ENCODE results near the gene NFKBIZ.

GRCh38 chr3:101828691-101829436 lies 20.4 kb upstream of the NFKBIZ start:
- peak; percentile 37 for TF ChIP-seq POLR2AphosphoS5 (IDR thresholded peaks at IDR 0.05)
- TF ChIP-seq, protein P1, sequence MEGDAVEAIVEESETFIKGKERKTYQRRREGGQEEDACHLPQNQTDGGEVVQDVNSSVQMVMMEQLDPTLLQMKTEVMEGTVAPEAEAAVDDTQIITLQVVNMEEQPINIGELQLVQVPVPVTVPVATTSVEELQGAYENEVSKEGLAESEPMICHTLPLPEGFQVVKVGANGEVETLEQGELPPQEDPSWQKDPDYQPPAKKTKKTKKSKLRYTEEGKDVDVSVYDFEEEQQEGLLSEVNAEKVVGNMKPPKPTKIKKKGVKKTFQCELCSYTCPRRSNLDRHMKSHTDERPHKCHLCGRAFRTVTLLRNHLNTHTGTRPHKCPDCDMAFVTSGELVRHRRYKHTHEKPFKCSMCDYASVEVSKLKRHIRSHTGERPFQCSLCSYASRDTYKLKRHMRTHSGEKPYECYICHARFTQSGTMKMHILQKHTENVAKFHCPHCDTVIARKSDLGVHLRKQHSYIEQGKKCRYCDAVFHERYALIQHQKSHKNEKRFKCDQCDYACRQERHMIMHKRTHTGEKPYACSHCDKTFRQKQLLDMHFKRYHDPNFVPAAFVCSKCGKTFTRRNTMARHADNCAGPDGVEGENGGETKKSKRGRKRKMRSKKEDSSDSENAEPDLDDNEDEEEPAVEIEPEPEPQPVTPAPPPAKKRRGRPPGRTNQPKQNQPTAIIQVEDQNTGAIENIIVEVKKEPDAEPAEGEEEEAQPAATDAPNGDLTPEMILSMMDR (IDR thresholded peaks at IDR 0.05), result no peak

Data from prostate gland (tissue), 2 donors.